Calu3 (cell line): Measurements from ENCODE around the gene OR10H5. TPM values are rescaled to one million over a fixed set of nuclear protein-coding genes. Genes with fewer than 3 reads are reported as not detected.
A peak's percentile ranks its signal among the peaks of the same experiment; 100 is the strongest.
"Not testable (repeated sequence)": the region's sequence is repeated elsewhere in the genome, so short reads cannot be mapped to it uniquely, and the experiment has no call there.

Experiments used
- BruUV-seq: library from RNA; stranded (reverse); fragments of 400-500 nt; replicated peaks from 2 replicates; lab custom pipeline; 2021; lab: Mats Ljungman, UMichigan
- CTCF ChIA-PET: fragments of 300-600 bp; sonication (Branson Sonifier 250); formaldehyde crosslinking; loops from one replicate; lab custom pipeline; 2022; ENCODE audit warnings: antibody characterized with exemption; lab: Charles Lee
- DNase-seq: peaks from one replicate; pipeline ENCODE4 v3.0.0; 2022
- H3K27ac Mint-ChIP-seq: one replicate; pipeline ENCODE4 v1.8.0; 2022; ENCODE audit warnings: mixed read lengths; ENCODE audit not compliant: unreplicated experiment
- H3K27me3 Mint-ChIP-seq: one replicate; pipeline ENCODE4 v1.8.0; 2022; ENCODE audit warnings: mixed read lengths; ENCODE audit not compliant: unreplicated experiment
- H3K36me3 Mint-ChIP-seq: one replicate; pipeline ENCODE4 v1.8.0; 2022; ENCODE audit warnings: mild to moderate bottlenecking, moderate library complexity, mixed read lengths; ENCODE audit not compliant: insufficient read depth, unreplicated experiment
- H3K4me1 Mint-ChIP-seq: one replicate; pipeline ENCODE4 v1.8.0; 2022; ENCODE audit warnings: mild to moderate bottlenecking, low read depth, mixed read lengths; ENCODE audit not compliant: unreplicated experiment
- H3K4me3 Mint-ChIP-seq: one replicate; pipeline ENCODE4 v1.8.0; 2022; ENCODE audit warnings: mild to moderate bottlenecking, low read depth, moderate library complexity, mixed read lengths; ENCODE audit not compliant: unreplicated experiment
- H3K9me3 Mint-ChIP-seq: one replicate; pipeline ENCODE4 v1.8.0; 2022; ENCODE audit warnings: low read depth, mixed read lengths; ENCODE audit not compliant: unreplicated experiment
- CTCF ChIP-seq: fragments of 200-600 bp; IDR thresholded peaks from one replicate; pipeline ENCODE4 v1.8.0; 2022; ENCODE audit warnings: antibody characterized with exemption; ENCODE audit not compliant: unreplicated experiment
- intact Hi-C: fragments of 100-400 bp; cut with micrococcal nuclease; formaldehyde crosslinking; loops from one replicate; pipeline ENCODE4 v1.10.0; 2022; ENCODE audit not compliant: unreplicated experiment
- total RNA-seq: library from RNA; stranded (reverse); gene quantifications from 2 replicates; pipeline ENCODE4 v1.2.3, GENCODE V29; 2022

The OR10H5 gene
- total RNA-seq, 1 experiment from 2014 or later, result not detected

- H3K36me3 Mint-ChIP-seq, result peaks cover 25% of the 10 kb centered on the region
- peak overlapping the region; percentile 73 for H3K27ac Mint-ChIP-seq
- DNase-seq, result no peak
- H3K27me3 Mint-ChIP-seq, result peaks cover 19% of the 10 kb centered on the region
- CTCF ChIA-PET, result no interaction called here
- BruUV-seq, result no TSS peak
- no peaks in the 10 kb centered on the region for H3K9me3 Mint-ChIP-seq
- no peak for TF ChIP-seq CTCF
- intact Hi-C loops, result no loop called here
- no peak overlapping the region for H3K4me3 Mint-ChIP-seq
- peaks cover 27% of the 10 kb centered on the region for H3K4me1 Mint-ChIP-seq
Measured at GRCh38 chr19:15840833-15841232, 53.4 kb downstream of the OR10H5 start.

GRCh38 chr19:15841875-15842569, 54.6 kb downstream of the OR10H5 start:
- Mint-ChIP-seq H3K27me3 (peaks cover 11% of the 10 kb centered on the region), H3K36me3 (peaks cover 25% of the 10 kb centered on the region), H3K4me1 (peaks cover 21% of the 10 kb centered on the region), H3K9me3 (no peaks in the 10 kb centered on the region), H3K27ac (peak overlapping the region; percentile 74), H3K4me3 (no peak overlapping the region)
- intact Hi-C loops, result no loop called here
- BruUV-seq, result no TSS peak
- DNase-seq, result no peak
- TF ChIP-seq CTCF, result no peak
- CTCF ChIA-PET, result no interaction called here

- no peak overlapping the region for H3K4me3 Mint-ChIP-seq
- intact Hi-C loops, result no loop called here
- H3K4me1 Mint-ChIP-seq, result peaks cover 8% of the 10 kb centered on the region
- no peak overlapping the region for H3K27ac Mint-ChIP-seq
- H3K9me3 Mint-ChIP-seq, result no peaks in the 10 kb centered on the region
- no peak for DNase-seq
- TF ChIP-seq CTCF, result no peak
- CTCF ChIA-PET, result interaction anchor here (1.0 to 1.2 kb wide), 2 partner anchors 20 to 29 kb away, joined by 3 read pairs; no protein-coding TSS in a partner anchor
- no TSS peak for BruUV-seq
- H3K36me3 Mint-ChIP-seq, result peaks cover 25% of the 10 kb centered on the region
- H3K27me3 Mint-ChIP-seq, result no peaks in the 10 kb centered on the region
Measured at GRCh38 chr19:15843203-15843893, 55.9 kb downstream of the OR10H5 start.

- not testable (repeated sequence) for DNase-seq, BruUV-seq
- CTCF ChIA-PET, result interaction anchor here (1.0 to 1.2 kb wide), 2 partner anchors 20 to 29 kb away, joined by 3 read pairs; no protein-coding TSS in a partner anchor
Measured at GRCh38 chr19:15843894-15844222, 56.4 kb downstream of the OR10H5 start.

More at GRCh38 chr19:15843894-15844222, 56.4 kb downstream of the OR10H5 start:
- intact Hi-C loops, H3K9me3 Mint-ChIP-seq, H3K4me1 Mint-ChIP-seq, H3K4me3 Mint-ChIP-seq, H3K27me3 Mint-ChIP-seq, H3K27ac Mint-ChIP-seq: not testable (repeated sequence)
- peaks cover 25% of the 10 kb centered on the region for H3K36me3 Mint-ChIP-seq
